ENCODE results near the gene ATP1A2. TPM values are rescaled to one million over a fixed set of nuclear protein-coding genes. Genes with fewer than 3 reads are reported as not detected.
"Not testable (repeated sequence)": the region's sequence is repeated elsewhere in the genome, so short reads cannot be mapped to it uniquely, and the experiment has no call there.

ATP1A2 gene
- total and polyA plus RNA-seq, 2 donors (not counting 1 experiment from before 2014, with no cell fraction given): not detected

- intact Hi-C loops (cut with micrococcal nuclease): no loop called here
- Histone ChIP-seq H2AFZ (ENCODE audit: insufficient read depth, low read depth, low read length, poor library complexity, severe bottlenecking) (no peak overlapping the region), H3K4me2 (replicated peaks; ENCODE audit: low read depth, low read length, poor library complexity, severe bottlenecking) (no peak overlapping the region), H4K20me1 (ENCODE audit: control insufficient read depth, insufficient read depth, low read length, poor library complexity, severe bottlenecking) (no peaks in the 10 kb centered on the region), H3K27ac (ENCODE audit: low read length in 2 of 2) (no peak overlapping the region), H3K9me3 (ENCODE audit: control extremely low read depth in 1 of 3, control insufficient read depth in 2 of 3, insufficient read depth in 1 of 3, low read length in 2 of 3) (no peaks in the 10 kb centered on the region), H3K36me3 (replicated peaks in 1 of 2; ENCODE audit: control extremely low read depth in 1 of 2, control insufficient read depth in 1 of 2, extremely low read depth in 1 of 2, insufficient read depth in 2 of 2, low read length in 1 of 2) (no peaks in the 10 kb centered on the region), H3K9ac (ENCODE audit: low read length) (no peak overlapping the region), H3K79me2 (ENCODE audit: control insufficient read depth, insufficient read depth, low read length) (no peaks in the 10 kb centered on the region), H3K4me1 (ENCODE audit: control insufficient read depth in 2 of 2, insufficient read depth in 2 of 2, low read length in 2 of 2) (no peaks in the 10 kb centered on the region), H3K4me3 (ENCODE audit: control extremely low read depth in 1 of 5, extremely low read depth in 1 of 5, insufficient read depth in 1 of 5, low read depth in 2 of 5, low read length in 4 of 5) (no peak overlapping the region), H3K27me3 (replicated peaks in 1 of 4; ENCODE audit: control extremely low read depth in 1 of 4, control insufficient read depth in 3 of 4, insufficient read depth in 4 of 4, low read length in 3 of 4) (peaks cover 0 to 2% (median under 1%) of the 10 kb centered on the region in 4 experiments)
- CTCF ChIA-PET: interaction anchor here (1.5 kb wide), 1 partner anchor 25 kb away, joined by 5 read pairs; no protein-coding TSS in a partner anchor
- POLR2A ChIA-PET: no interaction called here
- Mint-ChIP-seq H3K9me3 (ENCODE audit: insufficient read depth) (no peaks in the 10 kb centered on the region), H3K27me3 (peaks cover 23% of the 10 kb centered on the region), H3K4me1 (no peaks in the 10 kb centered on the region), H3K27ac (no peak overlapping the region), H3K4me3 (no peak overlapping the region)
- no peak for DNase-seq
- ATAC-seq (ENCODE audit: low read depth): no peak
- TF ChIP-seq, protein P1, sequence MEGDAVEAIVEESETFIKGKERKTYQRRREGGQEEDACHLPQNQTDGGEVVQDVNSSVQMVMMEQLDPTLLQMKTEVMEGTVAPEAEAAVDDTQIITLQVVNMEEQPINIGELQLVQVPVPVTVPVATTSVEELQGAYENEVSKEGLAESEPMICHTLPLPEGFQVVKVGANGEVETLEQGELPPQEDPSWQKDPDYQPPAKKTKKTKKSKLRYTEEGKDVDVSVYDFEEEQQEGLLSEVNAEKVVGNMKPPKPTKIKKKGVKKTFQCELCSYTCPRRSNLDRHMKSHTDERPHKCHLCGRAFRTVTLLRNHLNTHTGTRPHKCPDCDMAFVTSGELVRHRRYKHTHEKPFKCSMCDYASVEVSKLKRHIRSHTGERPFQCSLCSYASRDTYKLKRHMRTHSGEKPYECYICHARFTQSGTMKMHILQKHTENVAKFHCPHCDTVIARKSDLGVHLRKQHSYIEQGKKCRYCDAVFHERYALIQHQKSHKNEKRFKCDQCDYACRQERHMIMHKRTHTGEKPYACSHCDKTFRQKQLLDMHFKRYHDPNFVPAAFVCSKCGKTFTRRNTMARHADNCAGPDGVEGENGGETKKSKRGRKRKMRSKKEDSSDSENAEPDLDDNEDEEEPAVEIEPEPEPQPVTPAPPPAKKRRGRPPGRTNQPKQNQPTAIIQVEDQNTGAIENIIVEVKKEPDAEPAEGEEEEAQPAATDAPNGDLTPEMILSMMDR (IDR thresholded peaks at IDR 0.05): no peak
- no peak for TF ChIP-seq EZH2 (IDR thresholded peaks at IDR 0.05; ENCODE audit: borderline replicate concordance, insufficient read depth, low read depth, low read length, poor library complexity, severe bottlenecking)
- WGBS (ENCODE audit: insufficient coverage): no CpG with 5 or more reads among the region's 1 CpG
These were observed 10.2 kb downstream of the ATP1A2 start for GRCh38 chr1:160125746-160126145.

GRCh38 chr1:160126342-160126741 lies 10.8 kb downstream of the ATP1A2 start:
- H3K79me2 ChIP-seq (ENCODE audit: control insufficient read depth, insufficient read depth, low read length); H4K20me1 ChIP-seq (ENCODE audit: control insufficient read depth, insufficient read depth, low read length, poor library complexity, severe bottlenecking); H3K36me3 ChIP-seq (replicated peaks in 1 of 2; ENCODE audit: control extremely low read depth in 1 of 2, control insufficient read depth in 1 of 2, extremely low read depth in 1 of 2, insufficient read depth in 2 of 2, low read length in 1 of 2); H3K4me3 ChIP-seq (ENCODE audit: control extremely low read depth in 1 of 5, extremely low read depth in 1 of 5, insufficient read depth in 1 of 5, low read depth in 2 of 5, low read length in 4 of 5); H3K4me1 ChIP-seq (ENCODE audit: control insufficient read depth in 2 of 2, insufficient read depth in 2 of 2, low read length in 2 of 2); H3K9ac ChIP-seq (ENCODE audit: low read length); H3K9me3 ChIP-seq (ENCODE audit: control extremely low read depth in 1 of 3, control insufficient read depth in 2 of 3, insufficient read depth in 1 of 3, low read length in 2 of 3); H3K4me1 Mint-ChIP-seq; H3K4me2 ChIP-seq (replicated peaks; ENCODE audit: low read depth, low read length, poor library complexity, severe bottlenecking); DNase-seq; H2AFZ ChIP-seq (ENCODE audit: insufficient read depth, low read depth, low read length, poor library complexity, severe bottlenecking); H3K27me3 ChIP-seq (replicated peaks in 1 of 4; ENCODE audit: control extremely low read depth in 1 of 4, control insufficient read depth in 3 of 4, insufficient read depth in 4 of 4, low read length in 3 of 4); H3K27ac ChIP-seq (ENCODE audit: low read length in 2 of 2); ATAC-seq (ENCODE audit: low read depth); H3K4me3 Mint-ChIP-seq; POLR2A ChIA-PET; H3K9me3 Mint-ChIP-seq (ENCODE audit: insufficient read depth); H3K27ac Mint-ChIP-seq; intact Hi-C loops (cut with micrococcal nuclease): not testable (repeated sequence)
- peaks cover 28% of the 10 kb centered on the region for H3K27me3 Mint-ChIP-seq
- WGBS (ENCODE audit: insufficient coverage): no CpG with 5 or more reads among the region's 4 CpGs
- CTCF ChIA-PET: interaction anchor here (1.5 kb wide), 1 partner anchor 26 kb away, joined by 5 read pairs; no protein-coding TSS in a partner anchor
